Large intestine (tissue), 3 donors: ENCODE measurements around the gene HSBP1. TPM values are rescaled to one million over a fixed set of nuclear protein-coding genes. Genes with fewer than 3 reads are reported as not detected.

Experiments used
- DNase-seq, 2 donors: peaks; one replicate each; pipeline versions ENCODE4 v3.0.0 to v3.0.0-alpha.2; 2013
- H3K27ac ChIP-seq: one replicate; pipeline ENCODE4 v1.5.1; 2013; ENCODE audit warnings: low read length
- H3K27me3 ChIP-seq: 2 replicates; pipeline ENCODE4 v1.6.1; 2013; ENCODE audit warnings: low read length; ENCODE audit not compliant: control insufficient read depth, insufficient read depth
- H3K36me3 ChIP-seq: 2 replicates; pipeline ENCODE4 v1.6.1; 2013; ENCODE audit warnings: low read length; ENCODE audit not compliant: control insufficient read depth, insufficient read depth
- H3K4me1 ChIP-seq: one replicate; pipeline ENCODE4 v1.6.1; 2013; ENCODE audit warnings: low read length; ENCODE audit not compliant: control insufficient read depth, insufficient read depth
- H3K4me3 ChIP-seq: one replicate; pipeline ENCODE4 v1.5.1; 2013; ENCODE audit warnings: low read length
- H3K9me3 ChIP-seq: one replicate; pipeline ENCODE4 v1.6.1; 2013; ENCODE audit warnings: mild to moderate bottlenecking, low read depth, low read length, moderate library complexity; ENCODE audit not compliant: control insufficient read depth
- WGBS: methylation state at CpG from one replicate; pipeline ENCODE4 v1.1.5; 2013; ENCODE audit warnings: low lambda C conversion rate; ENCODE audit not compliant: insufficient coverage; 5-methylcytosine and 5-hydroxymethylcytosine counted together
- polyA plus RNA-seq: library from polyadenylated mRNA; unstranded; fragments of 120-200 nt; gene quantifications from one replicate; pipeline ENCODE4 v1.2.1, GENCODE V29; 2013

HSBP1 gene
- polyA plus RNA-seq, 1 donor, result 127 TPM

DNA sequence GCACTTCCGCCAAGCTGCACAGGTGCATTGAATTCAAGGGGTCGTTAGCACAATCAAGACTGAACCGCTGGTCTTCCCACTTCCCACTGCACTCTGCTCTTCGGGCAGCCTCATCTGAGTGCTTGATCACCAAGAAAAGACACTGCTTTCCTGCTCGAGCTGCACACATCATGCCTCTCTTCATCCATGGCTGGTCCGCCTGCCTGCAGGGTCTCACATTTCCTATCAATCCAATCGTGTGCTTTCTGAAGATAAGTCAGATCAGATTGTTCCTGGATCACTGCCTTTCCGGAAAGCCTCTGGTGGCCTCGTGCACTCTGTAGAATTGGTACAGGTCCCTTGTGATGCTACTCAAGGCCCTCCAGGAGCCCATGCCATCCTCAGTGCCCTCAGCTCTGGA, 30.8 kb upstream of the HSBP1 start:
- Histone ChIP-seq H3K4me1 (no peaks in the 10 kb centered on the region), H3K27ac (no peak overlapping the region), H3K4me3 (no peak overlapping the region), H3K27me3 (no peaks in the 10 kb centered on the region), H3K9me3 (no peaks in the 10 kb centered on the region), H3K36me3 (no peaks in the 10 kb centered on the region)
- WGBS, result no CpG with 5 or more reads among the region's 9 CpGs
- no peak for DNase-seq

DNA sequence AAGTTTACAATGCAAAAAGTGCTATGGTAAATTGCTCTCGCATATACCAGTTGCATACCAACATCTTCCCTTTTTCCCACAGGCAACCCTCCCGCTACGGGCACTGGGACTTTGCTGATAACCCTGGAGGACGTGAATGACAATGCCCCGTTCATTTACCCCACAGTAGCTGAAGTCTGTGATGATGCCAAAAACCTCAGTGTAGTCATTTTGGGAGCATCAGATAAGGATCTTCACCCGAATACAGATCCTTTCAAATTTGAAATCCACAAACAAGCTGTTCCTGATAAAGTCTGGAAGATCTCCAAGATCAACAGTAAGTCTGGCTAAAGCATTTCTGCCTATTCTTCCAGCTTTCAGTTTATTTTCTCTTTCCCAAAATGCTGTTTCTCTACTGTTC, 27.9 kb upstream of the HSBP1 start:
- no peak for DNase-seq
- Histone ChIP-seq H3K4me1 (no peaks in the 10 kb centered on the region), H3K36me3 (no peaks in the 10 kb centered on the region), H3K27ac (no peak overlapping the region), H3K9me3 (no peaks in the 10 kb centered on the region), H3K4me3 (no peak overlapping the region), H3K27me3 (no peaks in the 10 kb centered on the region)
- WGBS, result no CpG with 5 or more reads among the region's 6 CpGs

GRCh38 chr16:83785455-83785854, 22.3 kb upstream of the HSBP1 start:
- Histone ChIP-seq H3K27ac (no peak overlapping the region), H3K36me3 (no peaks in the 10 kb centered on the region), H3K27me3 (no peaks in the 10 kb centered on the region), H3K4me1 (no peaks in the 10 kb centered on the region), H3K9me3 (no peaks in the 10 kb centered on the region), H3K4me3 (no peak overlapping the region)
- WGBS, result no CpG with 5 or more reads among the region's 2 CpGs
- no peak for DNase-seq

- H3K27me3 ChIP-seq, result peaks cover 3% of the 10 kb centered on the region
- no peaks in the 10 kb centered on the region for H3K9me3 ChIP-seq
- no peak for DNase-seq
- no peak overlapping the region for H3K27ac ChIP-seq
- no peak overlapping the region for H3K4me3 ChIP-seq
- no peaks in the 10 kb centered on the region for H3K4me1 ChIP-seq
- no peaks in the 10 kb centered on the region for H3K36me3 ChIP-seq
- 92% methylated on average over 2 of the region's 8 CpGs for WGBS
Observed at GRCh38 chr16:83789642-83790401, 18.0 kb upstream of the HSBP1 start.

- whole genome bisulfite sequencing, result 100% methylated on average over 1 of the region's 10 CpGs
- Histone ChIP-seq H3K4me1 (no peaks in the 10 kb centered on the region), H3K27ac (no peak overlapping the region), H3K4me3 (no peak overlapping the region), H3K36me3 (no peaks in the 10 kb centered on the region), H3K27me3 (peaks cover 11% of the 10 kb centered on the region), H3K9me3 (no peaks in the 10 kb centered on the region)
- DNase-seq, result no peak
Observed at GRCh38 chr16:83791916-83792315, 15.9 kb upstream of the HSBP1 start.

GRCh38 chr16:83792391-83792790, 15.4 kb upstream of the HSBP1 start:
- no peak overlapping the region for H3K4me3 ChIP-seq
- H3K27ac ChIP-seq, result no peak overlapping the region
- H3K27me3 ChIP-seq, result peaks cover 14% of the 10 kb centered on the region
- H3K36me3 ChIP-seq, result no peaks in the 10 kb centered on the region
- H3K9me3 ChIP-seq, result no peaks in the 10 kb centered on the region
- no CpG with 5 or more reads among the region's 2 CpGs for WGBS
- H3K4me1 ChIP-seq, result no peaks in the 10 kb centered on the region
- no peak for DNase-seq

- Histone ChIP-seq H3K4me1 (no peaks in the 10 kb centered on the region), H3K27me3 (peaks cover 14% of the 10 kb centered on the region), H3K9me3 (no peaks in the 10 kb centered on the region), H3K27ac (no peak overlapping the region), H3K36me3 (no peaks in the 10 kb centered on the region), H3K4me3 (no peak overlapping the region)
- DNase-seq, result no peak
- no CpG with 5 or more reads among the region's 9 CpGs for WGBS
Observed at GRCh38 chr16:83793179-83793578, 14.6 kb upstream of the HSBP1 start.

- no peaks in the 10 kb centered on the region for H3K9me3 ChIP-seq
- no peaks in the 10 kb centered on the region for H3K4me1 ChIP-seq
- H3K27me3 ChIP-seq, result peaks cover 14% of the 10 kb centered on the region
- DNase-seq, result no peak
- no peak overlapping the region for H3K4me3 ChIP-seq
- 84% methylated on average over 5 of the region's 10 CpGs for WGBS
- H3K27ac ChIP-seq, result no peak overlapping the region
- H3K36me3 ChIP-seq, result no peaks in the 10 kb centered on the region
Observed at GRCh38 chr16:83794860-83795554, 12.8 kb upstream of the HSBP1 start.

- Histone ChIP-seq H3K27me3 (peaks cover 16% of the 10 kb centered on the region), H3K9me3 (no peaks in the 10 kb centered on the region), H3K36me3 (no peaks in the 10 kb centered on the region), H3K27ac (no peak overlapping the region), H3K4me3 (no peak overlapping the region), H3K4me1 (no peaks in the 10 kb centered on the region)
- no CpG with 5 or more reads among the region's 9 CpGs for WGBS
- DNase-seq, result no peak
Observed at GRCh38 chr16:83797013-83797412, 10.8 kb upstream of the HSBP1 start.

- no peaks in the 10 kb centered on the region for H3K36me3 ChIP-seq
- WGBS, result no CpG with 5 or more reads among the region's 1 CpG
- DNase-seq, result no peak
- H3K4me3 ChIP-seq, result no peak overlapping the region
- H3K4me1 ChIP-seq, result no peaks in the 10 kb centered on the region
- no peaks in the 10 kb centered on the region for H3K9me3 ChIP-seq
- H3K27me3 ChIP-seq, result peaks cover 18% of the 10 kb centered on the region
- H3K27ac ChIP-seq, result no peak overlapping the region
Observed at GRCh38 chr16:83799336-83799735, 8.4 kb upstream of the HSBP1 start.

DNA sequence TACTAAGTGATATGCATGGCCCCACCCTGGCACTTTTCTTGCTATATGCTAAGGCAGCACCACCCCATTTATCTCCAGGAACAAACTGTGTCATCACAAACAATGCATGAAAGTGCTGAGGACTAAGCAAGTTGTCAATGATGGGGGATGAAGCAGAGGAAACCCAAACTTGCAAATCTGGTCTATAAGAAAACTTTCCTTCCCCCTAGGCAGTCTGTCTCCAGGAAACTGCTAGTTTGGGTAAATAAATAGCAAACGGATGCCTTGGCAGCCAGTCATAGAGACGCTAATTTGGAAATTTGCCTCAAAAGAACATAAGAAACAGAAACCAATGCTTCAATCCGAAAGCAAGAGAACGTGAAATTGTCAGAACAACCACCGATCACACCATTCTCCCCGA, 5.6 kb upstream of the HSBP1 start:
- Histone ChIP-seq H3K36me3 (no peaks in the 10 kb centered on the region), H3K4me1 (no peaks in the 10 kb centered on the region), H3K9me3 (no peaks in the 10 kb centered on the region), H3K27ac (no peak overlapping the region), H3K27me3 (peaks cover 7% of the 10 kb centered on the region), H3K4me3 (no peak overlapping the region)
- DNase-seq, result peak; percentile 37 to 40
- no CpG with 5 or more reads among the region's 6 CpGs for WGBS
